Measurements from ENCODE around the gene NLRC3.

- no peak for TF ChIP-seq CTCF (IDR thresholded peaks at IDR 0.05 in 8 of 11, conservative IDR thresholded peaks at IDR 0.05 in 3 of 11)
- no peak for TF ChIP-seq POLR2A (IDR thresholded peaks at IDR 0.05)
These were observed 79.4 kb downstream of the NLRC3 start for GRCh38 chr16:3497771-3498170.
